Endothelial cell of umbilical vein (primary cell): ENCODE data around the gene CERK. TPM values are rescaled to one million over a fixed set of nuclear protein-coding genes. Genes with fewer than 3 reads are reported as not detected.

Experiments
- BruUV-seq: library from RNA; stranded (reverse); fragments of 400-500 nt; replicated peaks from 2 replicates; lab custom pipeline; 2021; lab: Mats Ljungman, UMichigan
- CTCF ChIA-PET: fragments of 300-600, 350-600 bp; sonication (Branson Sonifier 250); formaldehyde crosslinking; loops from one replicate; lab custom pipeline; 2021; ENCODE audit warnings: antibody characterized with exemption, inconsistent platforms; lab: Charles Lee
- POLR2A ChIA-PET: fragments of 300-600, 350-600 bp; sonication (Branson Sonifier 250); formaldehyde crosslinking; loops from one replicate; lab custom pipeline; 2021; ENCODE audit warnings: antibody characterized with exemption, inconsistent platforms; lab: Charles Lee
- DNase-seq: peaks from one replicate; pipeline ENCODE4 v3.0.0-alpha.2; 2011; ENCODE audit warnings: low read depth, low spot score
- FAIRE-seq: peaks from 2 replicates; lab custom pipeline; 2011; peaks lifted over from hg19 to GRCh38; lab: Jason Lieb, UNC
- H2AFZ ChIP-seq: 2 replicates; pipeline ENCODE4 v1.6.0; 2012; ENCODE audit warnings: low read depth, low read length, control low read depth, inconsistent platforms
- H3K27ac ChIP-seq: 2 replicates; pipeline ENCODE4 v1.5.1; 2011; ENCODE audit warnings: low read depth, mild to moderate bottlenecking, control low read depth, low read length, moderate library complexity; ENCODE audit not compliant: insufficient read depth
- H3K27me3 ChIP-seq, 2 experiments: 2 replicates each; pipeline versions ENCODE4 v1.6.0 to v1.6.1; 2011; ENCODE audit warnings: low read length in 2 of 2, mixed read lengths in 1 of 2; ENCODE audit not compliant: control insufficient read depth in 2 of 2, insufficient read depth in 2 of 2
- H3K36me3 ChIP-seq, 2 experiments: 2 replicates in 1 of 2; 3 replicates in 1 of 2; pipeline ENCODE4 v1.5.1; 2011; ENCODE audit warnings: low read length in 2 of 2, mild to moderate bottlenecking in 1 of 2, moderate library complexity in 1 of 2; ENCODE audit not compliant: control insufficient read depth in 2 of 2, insufficient read depth in 2 of 2; ENCODE audit errors: extremely low read depth in 1 of 2
- H3K4me1 ChIP-seq: 3 replicates; pipeline ENCODE4 v1.5.1; 2011; ENCODE audit warnings: mild to moderate bottlenecking, low read length; ENCODE audit not compliant: control insufficient read depth, insufficient read depth; ENCODE audit errors: extremely low read depth
- H3K4me2 ChIP-seq: 2 replicates; pipeline ENCODE4 v1.6.1; 2011; ENCODE audit warnings: low read length, control low read depth, mixed read lengths; ENCODE audit not compliant: insufficient read depth
- H3K4me3 ChIP-seq, 3 experiments: fragments of 200-600 bp in 1 of 3; sonication (generic), shearing (Covaris generic) in 1 of 3; replicated peaks in 1 of 3; 2 replicates each; pipeline ENCODE4 v1.5.1; 2011 to 2016; ENCODE audit warnings: control low read depth in 3 of 3, low read length in 3 of 3, mild to moderate bottlenecking in 2 of 3, inconsistent platforms in 1 of 3, low read depth in 1 of 3, moderate library complexity in 1 of 3; ENCODE audit not compliant: insufficient read depth in 1 of 3
- H3K79me2 ChIP-seq: 2 replicates; pipeline ENCODE4 v1.6.0; 2012; ENCODE audit warnings: low read length, inconsistent platforms; ENCODE audit not compliant: control insufficient read depth, insufficient read depth
- H3K9ac ChIP-seq: replicated peaks from 2 replicates; pipeline ENCODE3; 2011; ENCODE audit warnings: low read length, control low read depth; ENCODE audit not compliant: insufficient read depth; ENCODE audit errors: extremely low read depth
- H3K9me1 ChIP-seq: replicated peaks from 3 replicates; pipeline ENCODE4 v1.6.0; 2011; ENCODE audit warnings: mild to moderate bottlenecking, low read length; ENCODE audit not compliant: control insufficient read depth, insufficient read depth; ENCODE audit errors: extremely low read depth
- H3K9me3 ChIP-seq: replicated peaks from 2 replicates; pipeline ENCODE4 v1.5.1; 2012; ENCODE audit warnings: low read length, inconsistent platforms; ENCODE audit not compliant: control insufficient read depth, insufficient read depth
- H4K20me1 ChIP-seq: replicated peaks from 2 replicates; pipeline ENCODE3; 2011; ENCODE audit warnings: mild to moderate bottlenecking, low read length; ENCODE audit not compliant: control insufficient read depth, insufficient read depth; ENCODE audit errors: extremely low read depth
- EZH2 ChIP-seq: IDR thresholded peaks from 2 replicates; pipeline ENCODE4 v1.6.1; 2012; ENCODE audit warnings: borderline replicate concordance, low read depth, mild to moderate bottlenecking, moderate library complexity, low read length, inconsistent platforms; ENCODE audit not compliant: severe bottlenecking
- FOS ChIP-seq: IDR thresholded peaks from 2 replicates; pipeline ENCODE4 v1.6.1; 2011; ENCODE audit warnings: mild to moderate bottlenecking, low read length, moderate library complexity, borderline replicate concordance; ENCODE audit not compliant: insufficient read depth
- GATA2 ChIP-seq: IDR thresholded peaks from 2 replicates; pipeline ENCODE4 v1.7.0; 2011; ENCODE audit warnings: low read depth, mild to moderate bottlenecking, moderate library complexity, mixed read lengths, low read length; ENCODE audit not compliant: insufficient read length, insufficient read depth
- JUN ChIP-seq: IDR thresholded peaks from 2 replicates; pipeline ENCODE4 v1.6.1; 2011; ENCODE audit warnings: borderline replicate concordance, low read depth; ENCODE audit not compliant: insufficient read length, insufficient read depth
- MYC ChIP-seq: IDR thresholded peaks from one replicate; pipeline ENCODE4 v1.6.1; 2011; ENCODE audit warnings: mild to moderate bottlenecking, low read depth, low read length
- POLR2A ChIP-seq: IDR thresholded peaks from 2 replicates; pipeline ENCODE4 v1.6.1; 2012; ENCODE audit warnings: low read depth, mild to moderate bottlenecking, control low read depth, low read length
- POLR2AphosphoS5 ChIP-seq: IDR thresholded peaks from 2 replicates; pipeline ENCODE4 v1.6.1; 2012; ENCODE audit warnings: low read depth, mild to moderate bottlenecking, control low read depth, low read length, moderate library complexity; ENCODE audit not compliant: insufficient read depth
- dilution Hi-C: fragments of 300-500 bp; cut with MboI; formaldehyde crosslinking; loops from one replicate; pipeline ENCODE4 v1.15.0; 2019; ENCODE audit warnings: low sequenced_read_pairs; ENCODE audit not compliant: extremely low pct_ligation_motif_present
- intact Hi-C: fragments of 100-400 bp; cut with micrococcal nuclease; formaldehyde crosslinking; loops from one replicate; pipeline ENCODE4 v1.10.0; 2022
- polyA plus RNA-seq, 4 experiments: library from polyadenylated mRNA; depleted of rRNA in 3 of 4; stranded (reverse) in 3 of 4; unstranded in 1 of 4; fragments of >200 nt; gene quantifications; 2 replicates each; pipeline versions ENCODE4 v1.2.1 to v1.2.3, GENCODE V29; 2011 to 2012; ENCODE audit warnings: missing spikeins in 1 of 4
- total RNA-seq: library from RNA; stranded (reverse); gene quantifications from 2 replicates; pipeline ENCODE4 v1.2.3, GENCODE V29; 2021
- TF ChIP-seq, protein P1 (sequence below), 2 donors: IDR thresholded peaks; 1 replicate in 1 of 2; 2 replicates in 1 of 2; pipeline ENCODE4 v1.5.1; 2011; ENCODE audit warnings: low read length in 2 of 2, mild to moderate bottlenecking in 2 of 2, moderate library complexity in 2 of 2, control low read depth in 1 of 2, inconsistent platforms in 1 of 2, low read depth in 1 of 2; ENCODE audit not compliant: insufficient read depth in 1 of 2; ENCODE audit errors: extremely low read depth in 1 of 2
- TF ChIP-seq, protein P2 (sequence below): IDR thresholded peaks from 2 replicates; pipeline ENCODE4 v1.6.1; 2011; ENCODE audit not compliant: insufficient read depth, insufficient read length

The CERK gene
- total and polyA plus RNA-seq, 2 donors (not counting 3 experiments of a cell fraction or from before 2014, with no cell fraction given), result 61.1 to 88.0 TPM

DNA sequence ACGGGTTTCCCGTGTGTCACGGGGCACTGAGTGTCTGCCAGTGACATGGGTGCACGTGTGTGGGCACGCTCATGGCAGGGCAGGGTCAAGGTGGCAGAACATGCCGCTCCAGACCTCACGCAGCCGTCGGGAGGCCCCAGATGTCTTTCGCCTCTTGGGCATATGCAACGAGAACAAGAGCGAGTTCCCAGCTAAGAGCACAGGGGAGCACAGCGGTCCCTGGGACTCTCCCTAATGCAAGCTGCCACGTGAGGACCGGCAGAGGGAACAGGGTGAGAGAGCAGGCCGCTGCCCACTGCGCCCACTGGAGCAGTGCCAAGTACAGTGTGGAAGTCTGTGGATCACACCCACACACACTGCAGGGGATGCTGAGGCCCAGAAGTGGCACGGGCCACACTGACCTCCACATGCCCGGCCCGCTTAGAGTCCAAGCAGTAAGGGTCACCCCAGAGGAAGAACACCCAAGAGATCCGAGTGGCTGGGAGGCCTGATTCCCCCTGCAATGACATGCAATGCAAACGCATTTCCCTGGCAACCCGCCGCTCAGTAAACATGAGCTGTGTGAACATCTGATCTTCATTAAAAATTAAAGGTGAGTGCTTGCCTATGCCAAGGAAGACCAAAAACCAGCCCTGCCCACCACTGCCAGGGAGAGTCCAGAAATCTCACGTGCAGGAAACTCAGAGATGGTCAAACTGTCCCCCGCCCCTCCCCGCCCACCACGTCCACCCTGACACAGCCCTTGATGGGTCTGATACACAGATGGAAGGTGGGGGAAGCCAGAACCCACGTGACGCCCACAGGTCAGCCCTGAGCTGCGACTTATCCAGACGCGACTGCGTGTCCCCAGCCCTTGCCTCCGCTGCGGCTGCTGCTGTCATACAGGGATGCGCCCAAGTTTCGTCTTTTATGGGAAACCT, 11.7 kb downstream of the CERK start:
- FAIRE-seq, result no peak
- Histone ChIP-seq H3K79me2 (peaks cover 98% of the 10 kb centered on the region), H3K9ac (no peak overlapping the region), H3K27me3 (no peaks in the 10 kb centered on the region), H4K20me1 (peaks cover 2% of the 10 kb centered on the region), H2AFZ (no peak overlapping the region), H3K9me1 (no peaks in the 10 kb centered on the region), H3K36me3 (peaks cover 4 to 37% of the 10 kb centered on the region in 2 experiments), H3K4me1 (no peaks in the 10 kb centered on the region), H3K4me2 (no peak overlapping the region), H3K4me3 (no peak overlapping the region), H3K9me3 (no peaks in the 10 kb centered on the region), H3K27ac (no peak overlapping the region)
- no TSS peak for BruUV-seq
- ChIA-PET CTCF (interaction anchor here (1.1 to 1.4 kb wide), 3 partner anchors 13 to 72 kb away, joined by 3 read pairs; no protein-coding TSS in a partner anchor), POLR2A (no interaction called here)
- TF ChIP-seq FOS (no peak), POLR2A (no peak), GATA2 (no peak), POLR2AphosphoS5 (no peak), EZH2 (no peak), MYC (no peak), JUN (no peak)
- TF ChIP-seq, protein P1, sequence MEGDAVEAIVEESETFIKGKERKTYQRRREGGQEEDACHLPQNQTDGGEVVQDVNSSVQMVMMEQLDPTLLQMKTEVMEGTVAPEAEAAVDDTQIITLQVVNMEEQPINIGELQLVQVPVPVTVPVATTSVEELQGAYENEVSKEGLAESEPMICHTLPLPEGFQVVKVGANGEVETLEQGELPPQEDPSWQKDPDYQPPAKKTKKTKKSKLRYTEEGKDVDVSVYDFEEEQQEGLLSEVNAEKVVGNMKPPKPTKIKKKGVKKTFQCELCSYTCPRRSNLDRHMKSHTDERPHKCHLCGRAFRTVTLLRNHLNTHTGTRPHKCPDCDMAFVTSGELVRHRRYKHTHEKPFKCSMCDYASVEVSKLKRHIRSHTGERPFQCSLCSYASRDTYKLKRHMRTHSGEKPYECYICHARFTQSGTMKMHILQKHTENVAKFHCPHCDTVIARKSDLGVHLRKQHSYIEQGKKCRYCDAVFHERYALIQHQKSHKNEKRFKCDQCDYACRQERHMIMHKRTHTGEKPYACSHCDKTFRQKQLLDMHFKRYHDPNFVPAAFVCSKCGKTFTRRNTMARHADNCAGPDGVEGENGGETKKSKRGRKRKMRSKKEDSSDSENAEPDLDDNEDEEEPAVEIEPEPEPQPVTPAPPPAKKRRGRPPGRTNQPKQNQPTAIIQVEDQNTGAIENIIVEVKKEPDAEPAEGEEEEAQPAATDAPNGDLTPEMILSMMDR (IDR thresholded peaks at IDR 0.05; ENCODE audit: extremely low read depth in 1 of 2, insufficient read depth in 1 of 2, low read depth in 1 of 2, low read length in 2 of 2), result no peak
- TF ChIP-seq, protein P2, sequence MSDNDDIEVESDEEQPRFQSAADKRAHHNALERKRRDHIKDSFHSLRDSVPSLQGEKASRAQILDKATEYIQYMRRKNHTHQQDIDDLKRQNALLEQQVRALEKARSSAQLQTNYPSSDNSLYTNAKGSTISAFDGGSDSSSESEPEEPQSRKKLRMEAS, result no peak
- dilution Hi-C loops, result no loop called here
- intact Hi-C loops, result no loop called here
- no peak for DNase-seq
